Adrenal gland (tissue), 12 donors: ENCODE results near the gene COPE. TPM values are rescaled to one million over a fixed set of nuclear protein-coding genes. Genes with fewer than 3 reads are reported as not detected.
A peak's percentile ranks its signal among the peaks of the same experiment; 100 is the strongest.

Experiments
- DNase-seq, 7 donors: peaks; one replicate each; pipeline ENCODE4 v3.0.0-alpha.2; 2019 to 2020
- H3K27ac ChIP-seq, 5 donors: fragments of 200-600 bp; sonication (generic) in 4 of 5; 1 replicate in 3 of 5; 2 replicates in 2 of 5; pipeline versions ENCODE4 v1.5.1 to v1.8.0; 2016 to 2020; ENCODE audit warnings: mild to moderate bottlenecking in 1 of 5
- H3K27me3 ChIP-seq: fragments of 200-600 bp; 2 replicates; pipeline ENCODE4 v1.8.0; 2021
- H3K36me3 ChIP-seq, 2 donors: fragments of 200-600 bp; replicated peaks in 1 of 2; 1 replicate in 1 of 2; 2 replicates in 1 of 2; pipeline versions ENCODE4 v1.5.1 to v1.8.0; 2018 to 2022
- H3K4me1 ChIP-seq, 2 donors: fragments of 200-600 bp; replicated peaks in 1 of 2; 1 replicate in 1 of 2; 2 replicates in 1 of 2; pipeline versions ENCODE4 v1.5.1 to v1.8.0; 2018 to 2021
- H3K4me3 ChIP-seq, 4 donors: fragments of 200-600 bp; sonication (generic) in 3 of 4; one replicate each; pipeline ENCODE4 v1.5.1; 2016 to 2018
- H3K9me3 ChIP-seq, 3 donors: fragments of 200-600 bp; sonication (generic) in 1 of 3; replicated peaks in 1 of 3; 1 replicate in 2 of 3; 2 replicates in 1 of 3; pipeline versions ENCODE4 v1.5.1 to v1.8.0; 2016 to 2021
- POLR2A ChIP-seq, 2 donors: fragments of 450-650 bp; IDR thresholded peaks; one replicate each; pipeline ENCODE4 v1.6.1; 2017; ENCODE audit warnings: antibody characterized with exemption in 2 of 2, mild to moderate bottlenecking in 2 of 2, moderate library complexity in 1 of 2
- WGBS, 4 donors: extraction: QIAGEN DNeasy Blood & Tissue Kit in 2 of 4; methylation state at CpG; one replicate each; pipeline versions ENCODE4 v1.1.5 to v1.1.7; 2013 to 2017; 5-methylcytosine and 5-hydroxymethylcytosine counted together
- intact Hi-C, 2 donors: fragments of 100-400 bp; cut with DNase I; formaldehyde crosslinking; loops; one replicate each; pipeline versions ENCODE4 v1.14.1 to v1.15.0; 2022 to 2023
- polyA plus RNA-seq, 3 donors: library from polyadenylated mRNA; stranded (reverse); fragments of 200-250 nt in 2 of 3; fragments of 350-450 nt in 1 of 3; fragmentation: Illumina TruSeq in 1 of 3; extraction: RNeasy Lipid Tissue Mini Kit (QIAGEN cat#74804) in 1 of 3; gene quantifications; one replicate each; pipeline ENCODE4 v1.2.3, GENCODE V29; 2013 to 2014
- total RNA-seq, 9 donors: library from RNA; depleted of rRNA in 4 of 9; stranded (reverse); fragments of >200 nt in 4 of 9; fragments of 120-200 nt in 1 of 9; fragmentation: NEBNext Ultra II Directional in 1 of 9; extraction: Animal tissue kit (Norgen Biotek cat#: 25700) in 1 of 9; gene quantifications; one replicate each; pipeline versions ENCODE4 v1.1.0 to v1.2.4, GENCODE V29; 2013 to 2023
- TF ChIP-seq, protein P1 (sequence below), 6 experiments: fragments of 450-650 bp in 4 of 6; fragments of 200-600 bp in 2 of 6; sonication (generic) in 1 of 6; IDR thresholded peaks; 1 replicate in 5 of 6; 2 replicates in 1 of 6; pipeline versions ENCODE4 v1.5.1 to v1.8.0; 2016 to 2021; ENCODE audit warnings: antibody characterized with exemption in 6 of 6, mild to moderate bottlenecking in 2 of 6, moderate library complexity in 1 of 6
- donor health status: healthy with polysubstance abuse.
- donor health status: Bipolar disorder and iron deficiency.
- donor health status: DM: yes; HTN: yes; CAD: no.
- donor health status: DM: no; HTN: no; CAD: no.
- donor health status: DM: no; HTN: no; CAD: no.
- donor health status: DM: yes; HTN: yes; CAD: no.

COPE gene
- total and polyA plus RNA-seq, 12 donors = 45.1 to 400 (median 298) TPM

DNA sequence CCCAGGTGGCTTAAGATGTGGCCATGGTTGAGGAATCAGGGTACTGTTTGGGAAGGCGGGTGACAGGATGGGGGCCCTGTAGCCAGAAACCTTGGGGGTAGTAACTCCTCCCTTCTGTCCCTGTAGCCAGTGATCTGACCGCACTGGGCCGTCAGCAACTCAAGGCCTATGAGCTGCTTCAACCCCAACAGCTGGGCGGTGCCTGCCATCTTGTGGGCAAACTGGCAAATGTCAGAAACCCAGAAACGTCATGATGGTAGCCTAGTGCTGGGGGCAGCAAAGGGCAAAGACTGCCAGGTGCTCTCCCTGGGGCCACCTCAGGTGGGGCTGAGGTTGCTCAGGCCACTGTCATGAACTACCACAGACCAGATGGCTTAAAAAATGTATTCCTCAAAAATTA lies 3.5 kb downstream of the COPE start:
- Histone ChIP-seq H3K36me3 (peaks cover 0 to 28% of the 10 kb centered on the region in 2 donors), H3K9me3 (no peaks in the 10 kb centered on the region), H3K4me1 (peaks cover 21 to 32% of the 10 kb centered on the region in 2 donors), H3K4me3 (no peak overlapping the region), H3K27ac (peak overlapping the region in 3 of 5 donors; percentile 6 to 62 (median 35)), H3K27me3 (no peaks in the 10 kb centered on the region)
- no peak for TF ChIP-seq POLR2A (IDR thresholded peaks at IDR 0.05)
- TF ChIP-seq, protein P1, sequence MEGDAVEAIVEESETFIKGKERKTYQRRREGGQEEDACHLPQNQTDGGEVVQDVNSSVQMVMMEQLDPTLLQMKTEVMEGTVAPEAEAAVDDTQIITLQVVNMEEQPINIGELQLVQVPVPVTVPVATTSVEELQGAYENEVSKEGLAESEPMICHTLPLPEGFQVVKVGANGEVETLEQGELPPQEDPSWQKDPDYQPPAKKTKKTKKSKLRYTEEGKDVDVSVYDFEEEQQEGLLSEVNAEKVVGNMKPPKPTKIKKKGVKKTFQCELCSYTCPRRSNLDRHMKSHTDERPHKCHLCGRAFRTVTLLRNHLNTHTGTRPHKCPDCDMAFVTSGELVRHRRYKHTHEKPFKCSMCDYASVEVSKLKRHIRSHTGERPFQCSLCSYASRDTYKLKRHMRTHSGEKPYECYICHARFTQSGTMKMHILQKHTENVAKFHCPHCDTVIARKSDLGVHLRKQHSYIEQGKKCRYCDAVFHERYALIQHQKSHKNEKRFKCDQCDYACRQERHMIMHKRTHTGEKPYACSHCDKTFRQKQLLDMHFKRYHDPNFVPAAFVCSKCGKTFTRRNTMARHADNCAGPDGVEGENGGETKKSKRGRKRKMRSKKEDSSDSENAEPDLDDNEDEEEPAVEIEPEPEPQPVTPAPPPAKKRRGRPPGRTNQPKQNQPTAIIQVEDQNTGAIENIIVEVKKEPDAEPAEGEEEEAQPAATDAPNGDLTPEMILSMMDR (IDR thresholded peaks at IDR 0.05) = peak; percentile 27 to 71 (median 60)
- intact Hi-C loops = no loop called here
- peak; percentile 76 to 88 (median 86) for DNase-seq
- WGBS, 4 donors = 20 to 37% (median 25%) methylated on average over 2 to 5 of the region's 5 CpGs; no CpG with 5 or more reads in 1 of the 4 donors

DNA sequence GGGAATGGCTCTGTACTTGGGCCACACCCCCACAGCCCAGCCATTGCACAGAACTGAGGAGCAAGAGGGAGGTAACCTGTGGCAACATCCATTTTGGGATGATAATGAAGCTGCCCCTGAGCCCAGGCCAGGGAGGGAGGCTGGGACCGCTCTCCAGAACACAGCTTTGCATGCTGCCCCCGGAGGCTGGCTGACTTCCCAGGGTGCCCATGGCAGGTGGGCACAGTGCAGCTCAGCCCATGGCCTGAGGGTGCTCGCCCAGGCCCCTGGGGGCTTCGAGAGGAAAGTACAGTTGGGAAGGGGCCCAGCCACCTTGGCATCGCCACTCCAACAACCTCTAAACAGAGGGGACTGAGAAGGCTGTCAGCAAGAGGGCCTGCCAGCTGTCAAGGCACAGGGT lies 5.7 kb downstream of the COPE start:
- no peak for DNase-seq
- no peak overlapping the region for H3K27ac ChIP-seq
- intact Hi-C loops = no loop called here
- H3K27me3 ChIP-seq = no peaks in the 10 kb centered on the region
- no peak overlapping the region for H3K4me3 ChIP-seq
- H3K9me3 ChIP-seq = no peaks in the 10 kb centered on the region
- peaks cover 12 to 28% of the 10 kb centered on the region in 2 donors for H3K4me1 ChIP-seq
- peaks cover 0 to 36% of the 10 kb centered on the region in 2 donors for H3K36me3 ChIP-seq
- WGBS, 4 donors = 88 to 89% (median 88%) methylated on average over 5 of the region's 5 CpGs; no CpG with 5 or more reads in 1 of the 4 donors
- TF ChIP-seq, protein P1 (IDR thresholded peaks at IDR 0.05) = no peak
- TF ChIP-seq POLR2A (IDR thresholded peaks at IDR 0.05) = no peak

DNA sequence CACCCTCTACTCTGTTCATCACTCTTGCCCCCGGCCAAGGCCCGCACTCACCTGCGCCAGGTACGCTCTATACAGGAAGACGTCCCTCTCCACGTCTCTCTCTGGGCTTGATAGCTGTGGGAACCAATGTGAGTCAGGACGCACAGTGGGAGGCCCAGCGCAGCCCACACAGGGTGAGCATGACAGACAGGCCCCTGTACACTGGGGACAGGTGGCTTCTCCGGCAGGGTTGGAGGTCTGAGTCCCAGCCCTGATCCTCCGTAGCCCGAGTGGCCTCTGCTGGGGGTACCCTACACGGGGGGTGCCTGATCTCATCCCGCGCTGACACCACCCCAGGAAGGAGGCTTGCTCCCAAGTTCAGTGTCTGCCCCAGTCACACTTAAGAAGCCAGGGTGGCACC lies 6.3 kb downstream of the COPE start:
- no peak for TF ChIP-seq POLR2A (IDR thresholded peaks at IDR 0.05)
- TF ChIP-seq, protein P1 (IDR thresholded peaks at IDR 0.05) = no peak
- Histone ChIP-seq H3K27ac (no peak overlapping the region), H3K4me1 (peaks cover 7 to 22% of the 10 kb centered on the region in 2 donors), H3K9me3 (no peaks in the 10 kb centered on the region), H3K36me3 (peaks cover 0 to 38% of the 10 kb centered on the region in 2 donors), H3K4me3 (no peak overlapping the region), H3K27me3 (no peaks in the 10 kb centered on the region)
- 93 to 99% (median 95%) methylated on average over 8 to 14 of the region's 14 CpGs for WGBS, 4 donors
- DNase-seq = no peak
- intact Hi-C loops = no loop called here

- no peak for TF ChIP-seq POLR2A (IDR thresholded peaks at IDR 0.05)
- TF ChIP-seq, protein P1 (IDR thresholded peaks at IDR 0.05) = no peak
Measured at GRCh38 chr19:18910801-18911436, 8.3 kb downstream of the COPE start.

More at GRCh38 chr19:18910801-18911436, 8.3 kb downstream of the COPE start:
- H3K27me3 ChIP-seq = no peaks in the 10 kb centered on the region
- H3K4me1 ChIP-seq = peaks cover 16 to 29% of the 10 kb centered on the region in 2 donors
- H3K27ac ChIP-seq = no peak overlapping the region
- WGBS, 4 donors = 94 to 100% (median 96%) methylated on average over 4 to 19 of the region's 19 CpGs
- no peaks in the 10 kb centered on the region for H3K9me3 ChIP-seq
- no peak for DNase-seq
- H3K4me3 ChIP-seq = no peak overlapping the region
- peaks cover 0 to 52% of the 10 kb centered on the region in 2 donors for H3K36me3 ChIP-seq
- intact Hi-C loops = no loop called here
